Measurements from ENCODE around the gene FAAP100.
A peak's percentile ranks its signal among the peaks of the same experiment; 100 is the strongest.

Gene FAAP100

GRCh38 chr17:81522491-81523401, 29.4 kb downstream of the FAAP100 start:
- no peak for DNase-seq

GRCh38 chr17:81520021-81520901, 31.9 kb downstream of the FAAP100 start:
- no peak for DNase-seq

- DNase-seq: no peak
These were observed 32.7 kb downstream of the FAAP100 start for GRCh38 chr17:81519284-81520020.

- DNase-seq: no peak
These were observed 33.3 kb downstream of the FAAP100 start for GRCh38 chr17:81518785-81519283.

- DNase-seq: no peak
These were observed 33.9 kb downstream of the FAAP100 start for GRCh38 chr17:81518113-81518784.

- no peak for DNase-seq
These were observed 34.6 kb downstream of the FAAP100 start for GRCh38 chr17:81517339-81518112.

- DNase-seq: no peak
These were observed 35.2 kb downstream of the FAAP100 start for GRCh38 chr17:81517009-81517338.

GRCh38 chr17:81516439-81516838, 35.7 kb downstream of the FAAP100 start:
- DNase-seq: no peak

- no peak for DNase-seq
These were observed 36.6 kb downstream of the FAAP100 start for GRCh38 chr17:81515530-81516041.

GRCh38 chr17:81514739-81515529, 37.2 kb downstream of the FAAP100 start:
- DNase-seq: peak; percentile 24

GRCh38 chr17:81514489-81514738, 37.7 kb downstream of the FAAP100 start:
- DNase-seq: no peak

- DNase-seq: peak; percentile 48
These were observed 38.2 kb downstream of the FAAP100 start for GRCh38 chr17:81513753-81514488.

GRCh38 chr17:81513372-81513752, 38.8 kb downstream of the FAAP100 start:
- peak; percentile 48 for DNase-seq

GRCh38 chr17:81512562-81513371, 39.4 kb downstream of the FAAP100 start, which contains the start of gene ACTG1:
ACTG1 (minus strand) TSS chr17:81512799; CDS start chr17:81512354, 445 bp downstream.
- DNase-seq: peak; percentile 88

GRCh38 chr17:81511804-81512561, 40.2 kb downstream of the FAAP100 start:
- no peak for DNase-seq

- no peak for DNase-seq
These were observed 40.7 kb downstream of the FAAP100 start for GRCh38 chr17:81511554-81511803.

GRCh38 chr17:81510785-81511553, 41.2 kb downstream of the FAAP100 start:
- DNase-seq: no peak
